K562 (cell line): ENCODE measurements around the gene ARMH3. TPM values are rescaled to one million over a fixed set of nuclear protein-coding genes. Genes with fewer than 3 reads are reported as not detected.

Experiments
- CAMTA2 ChIP-seq: fragments of 250-450 bp; sonication (Bioruptor Pico); conservative IDR thresholded peaks from 2 replicates; pipeline ENCODE4 v1.5.1; 2022
- CEBPB ChIP-seq: fragments of 450-650 bp; IDR thresholded peaks from 2 replicates; pipeline ENCODE4 v1.6.1; 2016; ENCODE audit warnings: missing genetic modification characterization, missing compliant biosample characterization
- ETV5 ChIP-seq: sonication (generic); formaldehyde crosslinking; IDR thresholded peaks from 2 replicates; pipeline ENCODE4 v1.4.0; 2020; ENCODE audit warnings: low read depth, mild to moderate bottlenecking, missing genetic modification reagents
- KAT7 ChIP-seq: sonication (generic); formaldehyde crosslinking; IDR thresholded peaks from 2 replicates; pipeline ENCODE4 v1.8.0; 2022; ENCODE audit warnings: missing genetic modification reagents, mild to moderate bottlenecking, borderline replicate concordance
- MAFG ChIP-seq: fragments of 450-650 bp; conservative IDR thresholded peaks from 2 replicates; pipeline ENCODE4 v1.6.1; 2016; ENCODE audit warnings: missing genetic modification characterization, missing compliant biosample characterization
- MYBL2 ChIP-seq, 2 experiments: fragments of 450-650 bp in 1 of 2; sonication (generic) in 1 of 2; formaldehyde crosslinking in 1 of 2; IDR thresholded peaks; 2 replicates each; pipeline versions ENCODE4 v1.6.1 to v1.8.1; 2017 to 2022; ENCODE audit warnings: borderline replicate concordance in 1 of 2, inconsistent platforms in 1 of 2, low read depth in 1 of 2, mild to moderate bottlenecking in 1 of 2, missing genetic modification reagents in 1 of 2, moderate library complexity in 1 of 2
- NFATC3 ChIP-seq: fragments of 450-650 bp; IDR thresholded peaks from 2 replicates; pipeline ENCODE4 v1.6.1; 2017; ENCODE audit warnings: mild to moderate bottlenecking
- NFRKB ChIP-seq: fragments of 450-650 bp; IDR thresholded peaks from 2 replicates; pipeline ENCODE4 v1.6.1; 2016; ENCODE audit warnings: low read depth
- SIN3B ChIP-seq: fragments of 450-650 bp; IDR thresholded peaks from 2 replicates; pipeline ENCODE4 v1.6.1; 2017; ENCODE audit warnings: low read depth, mild to moderate bottlenecking, moderate library complexity
- SIX5 ChIP-seq, 2 experiments: IDR thresholded peaks; 2 replicates each; pipeline ENCODE4 v1.6.1; 2011; ENCODE audit warnings: low read length in 2 of 2, borderline replicate concordance in 1 of 2, low read depth in 1 of 2, mild to moderate bottlenecking in 1 of 2, moderate library complexity in 1 of 2; ENCODE audit not compliant: insufficient read depth in 1 of 2
- SMAD2 ChIP-seq: fragments of 150-350 bp; IDR thresholded peaks from 2 replicates; pipeline ENCODE4 v1.6.1; 2014; ENCODE audit warnings: low read depth, mild to moderate bottlenecking, low read length
- SP1 ChIP-seq: sonication (generic); formaldehyde crosslinking; IDR thresholded peaks from 2 replicates; pipeline ENCODE4 v1.8.1; 2022; ENCODE audit warnings: mild to moderate bottlenecking, missing genetic modification reagents
- ZNF23 ChIP-seq: fragments of 250-450 bp; sonication (Bioruptor Pico); IDR thresholded peaks from 2 replicates; pipeline ENCODE4 v1.4.0; 2020; ENCODE audit warnings: mild to moderate bottlenecking
- ZNF239 ChIP-seq: fragments of 250-450 bp; sonication (Bioruptor Pico); IDR thresholded peaks from 2 replicates; pipeline ENCODE4 v1.4.0; 2020; ENCODE audit warnings: mild to moderate bottlenecking
- ZNF561 ChIP-seq: fragments of 450-650 bp; formaldehyde crosslinking; conservative IDR thresholded peaks from 2 replicates; pipeline ENCODE4 v1.4.0; 2020; ENCODE audit warnings: mild to moderate bottlenecking, moderate library complexity
- ZNF57 ChIP-seq: fragments of 450-650 bp; formaldehyde crosslinking; IDR thresholded peaks from 2 replicates; pipeline ENCODE4 v1.4.0; 2020; ENCODE audit warnings: mild to moderate bottlenecking, moderate library complexity
- ZNF584 ChIP-seq: fragments of 200-800 bp; sonication (Bioruptor generic); IDR thresholded peaks from 2 replicates; pipeline ENCODE4 v1.6.1; 2016; ENCODE audit warnings: low read depth, mild to moderate bottlenecking, missing genetic modification characterization, missing compliant biosample characterization
- polyA plus RNA-seq, 8 experiments: library from polyadenylated mRNA; depleted of rRNA in 4 of 8; stranded (reverse) in 5 of 8; unstranded in 3 of 8; fragments of >200 nt; fragmentation: Nextera tagmentation in 2 of 8; fragmentation: Illumina TruSeq in 1 of 8; extraction: Ambion mirVana in 2 of 8; extraction: Trizol in 1 of 8; gene quantifications; 2 replicates each; pipeline versions ENCODE4 v1.2.1 to v1.2.3, GENCODE V29; 2011 to 2014; ENCODE audit warnings: inconsistent platforms in 1 of 8, missing spikeins in 1 of 8
- total RNA-seq, 7 experiments: library from RNA; depleted of rRNA in 6 of 7; stranded (reverse); fragments of >200 nt in 6 of 7; fragmentation: Illumina TruSeq in 2 of 7; extraction: Trizol in 2 of 7; gene quantifications; 2 replicates each; pipeline versions ENCODE4 v1.2.1 to v1.2.3, GENCODE V29; 2011 to 2021; ENCODE audit warnings: low replicate concordance in 1 of 7
- TF ChIP-seq, protein P1 (sequence below): fragments of 450-650 bp; IDR thresholded peaks from 2 replicates; pipeline ENCODE4 v1.6.1; 2016; ENCODE audit warnings: mild to moderate bottlenecking, moderate library complexity

ARMH3 gene
- total and polyA plus RNA-seq, 9 of the 15 experiments (the other 6 are each of a cell fraction or from before 2014, with no cell fraction given), result 0.29 to 0.73 TPM; not detected in 7

DNA sequence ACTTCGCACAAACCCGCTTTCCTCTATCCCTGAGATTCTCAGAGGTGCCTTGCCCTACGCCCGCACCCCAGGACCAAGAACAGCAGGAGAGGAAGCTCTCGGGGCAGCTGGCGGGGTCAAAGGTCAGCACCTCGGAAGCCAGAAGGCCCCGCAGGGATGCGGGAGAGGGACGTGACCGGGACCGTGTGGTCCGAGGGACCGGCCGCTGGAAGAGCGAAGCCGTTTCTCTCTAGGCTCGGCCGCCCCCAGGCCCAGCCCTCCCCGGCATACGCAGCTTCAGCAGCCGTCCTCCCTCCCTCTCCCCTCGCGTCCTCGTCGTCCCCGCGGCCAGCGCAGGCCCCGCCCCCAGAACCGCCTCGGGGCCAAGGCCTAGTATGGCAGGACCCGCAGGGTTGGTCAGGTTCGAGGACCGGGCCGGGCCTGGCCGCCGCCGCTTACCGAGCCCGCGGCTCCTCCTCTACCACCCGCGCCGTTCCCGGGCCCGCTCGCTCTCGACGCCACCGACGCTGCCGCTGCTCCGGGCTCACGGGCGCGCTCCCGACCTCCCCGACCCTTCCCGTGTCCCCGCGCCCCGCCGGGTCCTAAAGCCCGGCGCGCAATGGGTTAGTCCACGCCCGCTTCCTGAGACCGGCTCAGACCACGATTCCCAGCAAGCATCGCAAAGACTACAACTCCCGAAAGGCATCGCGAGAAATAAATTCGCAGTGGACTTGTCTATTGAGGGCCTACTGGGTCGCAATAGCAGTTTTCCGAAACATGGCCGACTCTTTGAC, at the start of gene ARMH3 (continued):
- TF ChIP-seq, protein P1, sequence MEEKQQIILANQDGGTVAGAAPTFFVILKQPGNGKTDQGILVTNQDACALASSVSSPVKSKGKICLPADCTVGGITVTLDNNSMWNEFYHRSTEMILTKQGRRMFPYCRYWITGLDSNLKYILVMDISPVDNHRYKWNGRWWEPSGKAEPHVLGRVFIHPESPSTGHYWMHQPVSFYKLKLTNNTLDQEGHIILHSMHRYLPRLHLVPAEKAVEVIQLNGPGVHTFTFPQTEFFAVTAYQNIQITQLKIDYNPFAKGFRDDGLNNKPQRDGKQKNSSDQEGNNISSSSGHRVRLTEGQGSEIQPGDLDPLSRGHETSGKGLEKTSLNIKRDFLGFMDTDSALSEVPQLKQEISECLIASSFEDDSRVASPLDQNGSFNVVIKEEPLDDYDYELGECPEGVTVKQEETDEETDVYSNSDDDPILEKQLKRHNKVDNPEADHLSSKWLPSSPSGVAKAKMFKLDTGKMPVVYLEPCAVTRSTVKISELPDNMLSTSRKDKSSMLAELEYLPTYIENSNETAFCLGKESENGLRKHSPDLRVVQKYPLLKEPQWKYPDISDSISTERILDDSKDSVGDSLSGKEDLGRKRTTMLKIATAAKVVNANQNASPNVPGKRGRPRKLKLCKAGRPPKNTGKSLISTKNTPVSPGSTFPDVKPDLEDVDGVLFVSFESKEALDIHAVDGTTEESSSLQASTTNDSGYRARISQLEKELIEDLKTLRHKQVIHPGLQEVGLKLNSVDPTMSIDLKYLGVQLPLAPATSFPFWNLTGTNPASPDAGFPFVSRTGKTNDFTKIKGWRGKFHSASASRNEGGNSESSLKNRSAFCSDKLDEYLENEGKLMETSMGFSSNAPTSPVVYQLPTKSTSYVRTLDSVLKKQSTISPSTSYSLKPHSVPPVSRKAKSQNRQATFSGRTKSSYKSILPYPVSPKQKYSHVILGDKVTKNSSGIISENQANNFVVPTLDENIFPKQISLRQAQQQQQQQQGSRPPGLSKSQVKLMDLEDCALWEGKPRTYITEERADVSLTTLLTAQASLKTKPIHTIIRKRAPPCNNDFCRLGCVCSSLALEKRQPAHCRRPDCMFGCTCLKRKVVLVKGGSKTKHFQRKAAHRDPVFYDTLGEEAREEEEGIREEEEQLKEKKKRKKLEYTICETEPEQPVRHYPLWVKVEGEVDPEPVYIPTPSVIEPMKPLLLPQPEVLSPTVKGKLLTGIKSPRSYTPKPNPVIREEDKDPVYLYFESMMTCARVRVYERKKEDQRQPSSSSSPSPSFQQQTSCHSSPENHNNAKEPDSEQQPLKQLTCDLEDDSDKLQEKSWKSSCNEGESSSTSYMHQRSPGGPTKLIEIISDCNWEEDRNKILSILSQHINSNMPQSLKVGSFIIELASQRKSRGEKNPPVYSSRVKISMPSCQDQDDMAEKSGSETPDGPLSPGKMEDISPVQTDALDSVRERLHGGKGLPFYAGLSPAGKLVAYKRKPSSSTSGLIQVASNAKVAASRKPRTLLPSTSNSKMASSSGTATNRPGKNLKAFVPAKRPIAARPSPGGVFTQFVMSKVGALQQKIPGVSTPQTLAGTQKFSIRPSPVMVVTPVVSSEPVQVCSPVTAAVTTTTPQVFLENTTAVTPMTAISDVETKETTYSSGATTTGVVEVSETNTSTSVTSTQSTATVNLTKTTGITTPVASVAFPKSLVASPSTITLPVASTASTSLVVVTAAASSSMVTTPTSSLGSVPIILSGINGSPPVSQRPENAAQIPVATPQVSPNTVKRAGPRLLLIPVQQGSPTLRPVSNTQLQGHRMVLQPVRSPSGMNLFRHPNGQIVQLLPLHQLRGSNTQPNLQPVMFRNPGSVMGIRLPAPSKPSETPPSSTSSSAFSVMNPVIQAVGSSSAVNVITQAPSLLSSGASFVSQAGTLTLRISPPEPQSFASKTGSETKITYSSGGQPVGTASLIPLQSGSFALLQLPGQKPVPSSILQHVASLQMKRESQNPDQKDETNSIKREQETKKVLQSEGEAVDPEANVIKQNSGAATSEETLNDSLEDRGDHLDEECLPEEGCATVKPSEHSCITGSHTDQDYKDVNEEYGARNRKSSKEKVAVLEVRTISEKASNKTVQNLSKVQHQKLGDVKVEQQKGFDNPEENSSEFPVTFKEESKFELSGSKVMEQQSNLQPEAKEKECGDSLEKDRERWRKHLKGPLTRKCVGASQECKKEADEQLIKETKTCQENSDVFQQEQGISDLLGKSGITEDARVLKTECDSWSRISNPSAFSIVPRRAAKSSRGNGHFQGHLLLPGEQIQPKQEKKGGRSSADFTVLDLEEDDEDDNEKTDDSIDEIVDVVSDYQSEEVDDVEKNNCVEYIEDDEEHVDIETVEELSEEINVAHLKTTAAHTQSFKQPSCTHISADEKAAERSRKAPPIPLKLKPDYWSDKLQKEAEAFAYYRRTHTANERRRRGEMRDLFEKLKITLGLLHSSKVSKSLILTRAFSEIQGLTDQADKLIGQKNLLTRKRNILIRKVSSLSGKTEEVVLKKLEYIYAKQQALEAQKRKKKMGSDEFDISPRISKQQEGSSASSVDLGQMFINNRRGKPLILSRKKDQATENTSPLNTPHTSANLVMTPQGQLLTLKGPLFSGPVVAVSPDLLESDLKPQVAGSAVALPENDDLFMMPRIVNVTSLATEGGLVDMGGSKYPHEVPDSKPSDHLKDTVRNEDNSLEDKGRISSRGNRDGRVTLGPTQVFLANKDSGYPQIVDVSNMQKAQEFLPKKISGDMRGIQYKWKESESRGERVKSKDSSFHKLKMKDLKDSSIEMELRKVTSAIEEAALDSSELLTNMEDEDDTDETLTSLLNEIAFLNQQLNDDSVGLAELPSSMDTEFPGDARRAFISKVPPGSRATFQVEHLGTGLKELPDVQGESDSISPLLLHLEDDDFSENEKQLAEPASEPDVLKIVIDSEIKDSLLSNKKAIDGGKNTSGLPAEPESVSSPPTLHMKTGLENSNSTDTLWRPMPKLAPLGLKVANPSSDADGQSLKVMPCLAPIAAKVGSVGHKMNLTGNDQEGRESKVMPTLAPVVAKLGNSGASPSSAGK, result no peak
- no peak for TF ChIP-seq MAFG
- TF ChIP-seq ZNF239, result no peak
- peak; percentile 56; the same call in 1 of the 2 replicates for TF ChIP-seq KAT7 (CRISPR knock-in tag)
- no peak for TF ChIP-seq ETV5
- TF ChIP-seq NFRKB, result no peak
- TF ChIP-seq NFATC3, result no peak
- TF ChIP-seq ZNF57, result no peak
- TF ChIP-seq ZNF584, result no peak
- no peak for TF ChIP-seq ZNF561 (CRISPR knock-in tag)
- TF ChIP-seq CAMTA2 (CRISPR knock-in tag), result no peak
- TF ChIP-seq SP1, result peak; percentile 85
- no peak for TF ChIP-seq MYBL2 (IDR thresholded peaks at IDR 0.05; ENCODE audit: low read depth)
- no peak for TF ChIP-seq MYBL2 (CRISPR knock-in tag; IDR thresholded peaks at IDR 0.05; ENCODE audit: borderline replicate concordance)
- TF ChIP-seq SIX5 (IDR thresholded peaks at IDR 0.05; ENCODE audit: borderline replicate concordance in 1 of 2, insufficient read depth in 1 of 2, low read depth in 1 of 2, low read length in 2 of 2), result peak; percentile 65 to 67; a peak in 3 of 4 replicates
- TF ChIP-seq ZNF23 (CRISPR knock-in tag), result no peak
- no peak for TF ChIP-seq SMAD2
- no peak; the same call in 1 of the 2 replicates for TF ChIP-seq SIN3B
- TF ChIP-seq CEBPB (tag), result no peak
